Stomach (tissue), 9 donors: ENCODE data around the gene DST. TPM values are rescaled to one million over a fixed set of nuclear protein-coding genes. Genes with fewer than 3 reads are reported as not detected.

Experiments
- DNase-seq, 2 donors: peaks; one replicate each; pipeline versions ENCODE4 v3.0.0 to v3.0.0-alpha.2; 2013 to 2019
- H3K27ac ChIP-seq, 5 donors: fragments of 200-600 bp in 4 of 5; sonication (generic) in 4 of 5; one replicate each; pipeline ENCODE4 v1.5.1; 2013 to 2019; ENCODE audit warnings: mild to moderate bottlenecking in 1 of 5, moderate library complexity in 1 of 5
- H3K27me3 ChIP-seq, 3 donors: fragments of 200-600 bp; sonication (generic); one replicate each; pipeline ENCODE4 v1.5.1; 2017 to 2019; ENCODE audit warnings: mixed run types in 1 of 3
- H3K36me3 ChIP-seq, 4 donors: fragments of 200-600 bp; sonication (generic); 1 replicate in 3 of 4; 2 replicates in 1 of 4; pipeline ENCODE4 v1.5.1; 2016 to 2019
- H3K4me1 ChIP-seq, 4 donors: fragments of 200-600 bp; sonication (generic); one replicate each; pipeline ENCODE4 v1.5.1; 2016 to 2019
- H3K4me3 ChIP-seq, 4 donors: fragments of 200-600 bp; sonication (generic) in 3 of 4; one replicate each; pipeline ENCODE4 v1.5.1; 2016 to 2019; ENCODE audit warnings: mild to moderate bottlenecking in 1 of 4
- H3K9me3 ChIP-seq, 4 donors: fragments of 200-600 bp; sonication (generic); one replicate each; pipeline ENCODE4 v1.5.1; 2016 to 2019
- EP300 ChIP-seq: sonication (generic); formaldehyde crosslinking; IDR thresholded peaks from one replicate; pipeline ENCODE4 v1.6.1; 2017; ENCODE audit warnings: antibody characterized with exemption
- POLR2A ChIP-seq, 4 donors: fragments of 450-650 bp; IDR thresholded peaks; one replicate each; pipeline ENCODE4 v1.6.1; 2016; ENCODE audit warnings: antibody characterized with exemption in 4 of 4, control low read depth in 2 of 4, mild to moderate bottlenecking in 1 of 4, moderate library complexity in 1 of 4
- POLR2AphosphoS5 ChIP-seq, 3 donors: sonication (generic); formaldehyde crosslinking; IDR thresholded peaks; one replicate each; pipeline ENCODE4 v1.6.1; 2016; ENCODE audit warnings: antibody characterized with exemption in 3 of 3
- WGBS, 5 donors: extraction: QIAGEN DNeasy Blood & Tissue Kit in 3 of 5; methylation state at CpG; one replicate each; pipeline versions ENCODE4 v1.1.5 to v1.1.7; 2013 to 2018; 5-methylcytosine and 5-hydroxymethylcytosine counted together
- intact Hi-C: fragments of 100-400 bp; cut with DNase I; formaldehyde crosslinking; loops from one replicate; pipeline ENCODE4 v1.15.1; 2023; ENCODE audit warnings: low total_unique reads
- polyA plus RNA-seq, 3 donors: library from polyadenylated mRNA; stranded (reverse); fragments of 200-250 nt; gene quantifications; one replicate each; pipeline ENCODE4 v1.2.3, GENCODE V29; 2013
- total RNA-seq, 5 donors: library from RNA; depleted of rRNA; stranded (reverse); fragments of >200 nt; gene quantifications; one replicate each; pipeline versions ENCODE4 v1.1.0 to v1.2.3, GENCODE V29; 2014 to 2016
- TF ChIP-seq, protein P1 (sequence below), 7 experiments: fragments of 450-650 bp in 4 of 7; fragments of 200-600 bp in 3 of 7; sonication (generic) in 3 of 7; IDR thresholded peaks; one replicate each; pipeline ENCODE4 v1.5.1; 2016 to 2019; ENCODE audit warnings: antibody characterized with exemption in 7 of 7, control low read depth in 2 of 7, mild to moderate bottlenecking in 1 of 7
- donor health status: healthy with polysubstance abuse.
- donor health status: Bipolar disorder and iron deficiency.
- donor health status: healthy.

DST gene
- total and polyA plus RNA-seq, 8 donors: 16.3 to 623 (median 200) TPM

- TF ChIP-seq POLR2AphosphoS5 (IDR thresholded peaks at IDR 0.05) (peak in 1 of 3 donors; percentile 52), EP300 (no peak)
- TF ChIP-seq, protein P1, sequence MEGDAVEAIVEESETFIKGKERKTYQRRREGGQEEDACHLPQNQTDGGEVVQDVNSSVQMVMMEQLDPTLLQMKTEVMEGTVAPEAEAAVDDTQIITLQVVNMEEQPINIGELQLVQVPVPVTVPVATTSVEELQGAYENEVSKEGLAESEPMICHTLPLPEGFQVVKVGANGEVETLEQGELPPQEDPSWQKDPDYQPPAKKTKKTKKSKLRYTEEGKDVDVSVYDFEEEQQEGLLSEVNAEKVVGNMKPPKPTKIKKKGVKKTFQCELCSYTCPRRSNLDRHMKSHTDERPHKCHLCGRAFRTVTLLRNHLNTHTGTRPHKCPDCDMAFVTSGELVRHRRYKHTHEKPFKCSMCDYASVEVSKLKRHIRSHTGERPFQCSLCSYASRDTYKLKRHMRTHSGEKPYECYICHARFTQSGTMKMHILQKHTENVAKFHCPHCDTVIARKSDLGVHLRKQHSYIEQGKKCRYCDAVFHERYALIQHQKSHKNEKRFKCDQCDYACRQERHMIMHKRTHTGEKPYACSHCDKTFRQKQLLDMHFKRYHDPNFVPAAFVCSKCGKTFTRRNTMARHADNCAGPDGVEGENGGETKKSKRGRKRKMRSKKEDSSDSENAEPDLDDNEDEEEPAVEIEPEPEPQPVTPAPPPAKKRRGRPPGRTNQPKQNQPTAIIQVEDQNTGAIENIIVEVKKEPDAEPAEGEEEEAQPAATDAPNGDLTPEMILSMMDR (IDR thresholded peaks at IDR 0.05): no peak
- Histone ChIP-seq H3K4me1 (peaks cover 0 to 10% (median 4%) of the 10 kb centered on the region in 4 donors), H3K4me3 (no peak overlapping the region), H3K27ac (peak overlapping the region in 1 of 5 donors; percentile 3), H3K27me3 (no peaks in the 10 kb centered on the region), H3K36me3 (peaks cover 4 to 73% (median 55%) of the 10 kb centered on the region in 4 donors), H3K9me3 (no peaks in the 10 kb centered on the region)
- intact Hi-C loops: no loop called here
- DNase-seq: no peak
- WGBS, 5 donors: 83 to 92% (median 88%) methylated on average over 2 of the region's 2 CpGs
These were observed 151.7 kb downstream of the DST start for GRCh38 chr6:56490993-56491392.

GRCh38 chr6:56489559-56489958 is 153.1 kb downstream of the DST start:
- Histone ChIP-seq H3K36me3 (peaks cover 4 to 79% (median 61%) of the 10 kb centered on the region in 4 donors), H3K27ac (no peak overlapping the region)
- DNase-seq: no peak

GRCh38 chr6:56488281-56488680 is 154.4 kb downstream of the DST start:
- Histone ChIP-seq H3K4me3 (no peak overlapping the region), H3K4me1 (peaks cover 0 to 26% (median 9%) of the 10 kb centered on the region in 4 donors), H3K27ac (no peak overlapping the region), H3K27me3 (no peaks in the 10 kb centered on the region), H3K9me3 (no peaks in the 10 kb centered on the region), H3K36me3 (peaks cover 4 to 79% (median 56%) of the 10 kb centered on the region in 4 donors)
- TF ChIP-seq, protein P1 (IDR thresholded peaks at IDR 0.05): no peak
- TF ChIP-seq POLR2AphosphoS5 (IDR thresholded peaks at IDR 0.05) (no peak), POLR2A (IDR thresholded peaks at IDR 0.05) (no peak), EP300 (no peak)
- DNase-seq: peak in 1 of 2 donors; percentile 39
- 86 to 97% (median 88%) methylated on average over 2 of the region's 2 CpGs for WGBS, 5 donors
- intact Hi-C loops: no loop called here

More at GRCh38 chr6:56489559-56489958, 153.1 kb downstream of the DST start:
- Histone ChIP-seq H3K27me3 (no peaks in the 10 kb centered on the region), H3K4me1 (peaks cover 0 to 13% (median 7%) of the 10 kb centered on the region in 4 donors), H3K4me3 (no peak overlapping the region), H3K9me3 (no peaks in the 10 kb centered on the region)
- no peak for TF ChIP-seq POLR2AphosphoS5 (IDR thresholded peaks at IDR 0.05)
- TF ChIP-seq, protein P1 (IDR thresholded peaks at IDR 0.05): no peak
- TF ChIP-seq POLR2A (IDR thresholded peaks at IDR 0.05): no peak
- TF ChIP-seq EP300: no peak
- intact Hi-C loops: no loop called here

GRCh38 chr6:56486681-56487080 is 156.0 kb downstream of the DST start:
- intact Hi-C loops: no loop called here
- 82 to 94% (median 92%) methylated on average over 3 of the region's 3 CpGs for WGBS, 5 donors
- peaks cover 0 to 41% (median 9%) of the 10 kb centered on the region in 4 donors for H3K4me1 ChIP-seq

More at GRCh38 chr6:56486681-56487080, 156.0 kb downstream of the DST start:
- Histone ChIP-seq H3K27ac (no peak overlapping the region), H3K27me3 (no peaks in the 10 kb centered on the region), H3K36me3 (peaks cover 0 to 78% (median 53%) of the 10 kb centered on the region in 4 donors), H3K9me3 (no peaks in the 10 kb centered on the region), H3K4me3 (no peak overlapping the region)
- no peak for TF ChIP-seq POLR2A (IDR thresholded peaks at IDR 0.05)
- TF ChIP-seq, protein P1 (IDR thresholded peaks at IDR 0.05): no peak
- no peak for TF ChIP-seq POLR2AphosphoS5 (IDR thresholded peaks at IDR 0.05)
- no peak for TF ChIP-seq EP300
- no peak for DNase-seq
